GM12878 (cell line): ENCODE measurements around the gene SGPP2. TPM values are rescaled to one million over a fixed set of nuclear protein-coding genes. Genes with fewer than 3 reads are reported as not detected.

Source experiments
- ATAC-seq: fragments of 200-7000 bp; cut with Tn5 transposase; 3 replicates; pipeline ENCODE4 v1.9.1; 2020; ENCODE audit warnings: mild to moderate bottlenecking, moderate library complexity
- BruUV-seq: library from RNA; stranded (reverse); fragments of 400-500 nt; replicated peaks from 2 replicates; lab custom pipeline; 2021; lab: Mats Ljungman, UMichigan
- CTCF ChIA-PET: fragments of 300-600 bp; sonication (Branson Sonifier 250); formaldehyde crosslinking; extraction: SDS; loops from one replicate; lab custom pipeline; 2021; ENCODE audit warnings: inconsistent platforms; lab: Yijun Ruan, JAX
- POLR2A ChIA-PET: fragments of 350-600 bp; formaldehyde crosslinking; extraction: SDS; loops from one replicate; lab custom pipeline; 2021; ENCODE audit warnings: inconsistent platforms; lab: Charles Lee
- RAD21 ChIA-PET: fragments of 300-600 bp; sonication (Branson Sonifier 250); formaldehyde crosslinking; loops from one replicate; lab custom pipeline; 2023; ENCODE audit warnings: antibody characterized with exemption; ENCODE audit not compliant: unreplicated experiment; lab: Charles Lee
- SMC1A ChIA-PET: fragments of 300-600 bp; sonication (Branson Sonifier 250); formaldehyde crosslinking; loops from one replicate; lab custom pipeline; 2023; ENCODE audit not compliant: unreplicated experiment, uncharacterized antibody; lab: Charles Lee
- DNase-seq: peaks from one replicate; pipeline ENCODE4 v3.0.0-alpha.2; 2011; ENCODE audit warnings: low read depth, low spot score
- FAIRE-seq: peaks from 3 replicates; lab custom pipeline; 2011; peaks lifted over from hg19 to GRCh38; lab: Jason Lieb, UNC
- H2AFZ ChIP-seq: 2 replicates; pipeline ENCODE4 v1.6.0; 2011; ENCODE audit warnings: low read depth, low read length, control low read depth; ENCODE audit not compliant: control insufficient read depth
- H3K27ac ChIP-seq: 2 replicates; pipeline ENCODE4 v1.5.1; 2011; ENCODE audit warnings: control low read depth; ENCODE audit not compliant: control insufficient read depth, insufficient read depth
- H3K27me3 ChIP-seq, 2 experiments: replicated peaks in 1 of 2; 2 replicates each; pipeline versions ENCODE4 v1.6.0 to v1.6.1; 2011; ENCODE audit warnings: low read length in 1 of 2; ENCODE audit not compliant: control insufficient read depth in 2 of 2, insufficient read depth in 2 of 2
- H3K36me3 ChIP-seq, 2 experiments: 2 replicates each; pipeline ENCODE4 v1.5.1; 2011; ENCODE audit warnings: low read length in 1 of 2; ENCODE audit not compliant: control insufficient read depth in 2 of 2, insufficient read depth in 2 of 2
- H3K4me1 ChIP-seq: 2 replicates; pipeline ENCODE4 v1.6.1; 2011; ENCODE audit warnings: mild to moderate bottlenecking, low read length, moderate library complexity, mixed read lengths; ENCODE audit not compliant: control insufficient read depth, insufficient read depth
- H3K4me2 ChIP-seq: 2 replicates; pipeline ENCODE4 v1.6.0; 2011; ENCODE audit warnings: control low read depth; ENCODE audit not compliant: control insufficient read depth, insufficient read depth
- H3K4me3 ChIP-seq: fragments of 200-600 bp; sonication (generic); 2 replicates; pipeline ENCODE4 v1.5.1; 2016
- H3K79me2 ChIP-seq: 2 replicates; pipeline ENCODE4 v1.6.0; 2011; ENCODE audit warnings: low read length; ENCODE audit not compliant: control insufficient read depth, insufficient read depth
- H3K9ac ChIP-seq: 2 replicates; pipeline ENCODE4 v1.8.0; 2011; ENCODE audit warnings: low read length, control low read depth, mixed read lengths; ENCODE audit not compliant: control insufficient read depth, insufficient read depth
- H3K9me3 ChIP-seq: replicated peaks from 3 replicates; pipeline ENCODE4 v1.5.1; 2011; ENCODE audit warnings: mild to moderate bottlenecking, low read length; ENCODE audit not compliant: control insufficient read depth, insufficient read depth
- H4K20me1 ChIP-seq: 2 replicates; pipeline ENCODE4 v1.6.0; 2011; ENCODE audit not compliant: control insufficient read depth, insufficient read depth
- EP300 ChIP-seq, 2 experiments: fragments of 150-350 bp in 1 of 2; IDR thresholded peaks; 2 replicates each; pipeline ENCODE4 v1.6.1; 2011 to 2012; ENCODE audit warnings: low read depth in 2 of 2, low read length in 2 of 2, borderline replicate concordance in 1 of 2, improper control_type of control experiment in 1 of 2, inconsistent platforms in 1 of 2; ENCODE audit not compliant: control insufficient read depth in 1 of 2
- FOXK2 ChIP-seq: fragments of 450-650 bp; IDR thresholded peaks from 2 replicates; pipeline ENCODE4 v1.6.1; 2017; ENCODE audit warnings: mild to moderate bottlenecking, moderate library complexity
- IRF4 ChIP-seq: IDR thresholded peaks from 2 replicates; pipeline ENCODE4 v1.6.1; 2011; ENCODE audit warnings: low read depth, low read length
- NR2C1 ChIP-seq: fragments of 450-650 bp; IDR thresholded peaks from 2 replicates; pipeline ENCODE4 v1.6.1; 2017; ENCODE audit warnings: antibody characterized with exemption, mild to moderate bottlenecking, moderate library complexity
- RCOR1 ChIP-seq: conservative IDR thresholded peaks from 2 replicates; pipeline ENCODE4 v1.6.1; 2012; ENCODE audit warnings: low read depth, low read length, improper control_type of control experiment
- SUZ12 ChIP-seq: fragments of 200-600 bp; sonication (generic); IDR thresholded peaks from one replicate; pipeline ENCODE4 v1.6.1; 2018; ENCODE audit warnings: antibody characterized with exemption, mild to moderate bottlenecking; ENCODE audit not compliant: unreplicated experiment
- TAF1 ChIP-seq: IDR thresholded peaks from 2 replicates; pipeline ENCODE4 v1.6.1; 2011; ENCODE audit warnings: mild to moderate bottlenecking, low read depth, low read length, borderline replicate concordance
- ZNF217 ChIP-seq: fragments of 450-650 bp; IDR thresholded peaks from 2 replicates; pipeline ENCODE4 v1.6.1; 2017; ENCODE audit warnings: antibody characterized with exemption, mild to moderate bottlenecking
- ZNF274 ChIP-seq: IDR thresholded peaks from one replicate; pipeline ENCODE4 v1.8.0; 2011; ENCODE audit not compliant: insufficient read length, insufficient read depth
- in situ Hi-C: fragments of 300-500 bp; cut with MboI; formaldehyde crosslinking; loops from 9 replicates; pipeline ENCODE4 v1.14.3; 2018; ENCODE audit warnings: mixed read lengths
- intact Hi-C: fragments of 100-400 bp; cut with micrococcal nuclease; formaldehyde crosslinking; loops from one replicate; pipeline ENCODE4 v1.14.2; 2022; ENCODE audit not compliant: unreplicated experiment
- polyA plus RNA-seq, 11 experiments: library from polyadenylated mRNA; depleted of rRNA in 4 of 11; unstranded in 6 of 11; stranded (reverse) in 5 of 11; fragments of >200 nt; fragmentation: Nextera tagmentation in 4 of 11; fragmentation: Illumina TruSeq in 1 of 11; extraction: Ambion mirVana in 4 of 11; extraction: Trizol in 1 of 11; gene quantifications; 1 replicate in 1 of 11; 2 replicates in 10 of 11; pipeline versions ENCODE4 v1.2.1 to v1.2.3, GENCODE V29; 2011 to 2016; ENCODE audit warnings: inconsistent platforms in 2 of 11, missing spikeins in 2 of 11, low read depth in 1 of 11
- total RNA-seq, 4 experiments: library from RNA; depleted of rRNA in 3 of 4; stranded (reverse); fragments of >200 nt in 3 of 4; fragmentation: Illumina TruSeq in 1 of 4; extraction: Trizol in 1 of 4; gene quantifications; 2 replicates each; pipeline versions ENCODE4 v1.2.1 to v1.2.3, GENCODE V29; 2013 to 2021
- TF ChIP-seq, protein P1 (sequence below): IDR thresholded peaks from 2 replicates; pipeline ENCODE4 v1.6.1; 2012; ENCODE audit warnings: low read depth, low read length, improper control_type of control experiment
- TF ChIP-seq, protein P2 (sequence below): fragments of 150-350 bp; IDR thresholded peaks from 2 replicates; pipeline ENCODE4 v1.6.1; 2016; ENCODE audit warnings: low read depth, low read length
- TF ChIP-seq, protein P3 (sequence below): fragments of 450-650 bp; IDR thresholded peaks from 2 replicates; pipeline ENCODE4 v1.6.1; 2016; ENCODE audit warnings: mild to moderate bottlenecking

The SGPP2 gene
- total and polyA plus RNA-seq, 10 of the 15 experiments (the other 5 are each of a cell fraction or from before 2014, with no cell fraction given), result 3.5 to 84.9 (median 13.1) TPM

DNA sequence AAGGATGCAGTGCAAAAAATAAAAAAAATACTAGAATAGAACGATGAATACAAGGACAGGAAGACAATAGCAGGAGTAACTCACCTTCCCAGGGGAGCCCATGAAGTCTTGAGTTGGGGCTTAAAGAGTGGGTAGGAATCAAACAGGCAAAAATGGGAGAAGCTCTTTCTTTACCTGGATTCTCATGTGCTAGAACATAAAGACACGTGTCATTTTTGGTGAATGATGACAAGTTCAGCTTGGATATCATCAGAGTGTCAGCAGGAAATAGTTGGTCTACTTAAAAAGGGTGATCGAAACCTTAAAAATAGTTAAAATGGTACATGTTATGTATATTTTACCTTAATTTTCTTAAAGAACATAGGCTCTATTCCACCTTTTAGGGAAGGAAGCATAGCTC is 5.7 kb downstream of the SGPP2 start (continued):
- TF ChIP-seq IRF4, result no peak

DNA sequence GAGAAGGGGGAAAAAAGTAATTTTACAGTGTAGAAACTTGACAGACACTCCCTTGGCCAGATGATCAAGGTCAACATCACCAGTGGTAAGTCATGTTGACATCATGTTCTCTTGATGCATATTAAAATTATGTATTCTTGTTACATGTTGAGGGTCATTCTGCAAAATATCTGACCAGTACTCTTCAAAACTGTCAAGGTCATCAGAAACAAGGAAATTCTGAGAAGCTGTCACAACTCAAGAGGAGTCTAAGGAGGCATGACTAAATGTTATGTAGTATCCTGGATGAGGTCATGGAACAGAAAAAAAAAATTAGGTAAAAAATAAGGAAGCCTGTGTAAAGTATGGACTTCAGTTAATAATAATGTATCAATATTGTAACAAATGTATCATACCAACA is 6.3 kb downstream of the SGPP2 start:
- intact Hi-C loops, result no loop called here
- Histone ChIP-seq H3K4me3 (no peak overlapping the region), H4K20me1 (no peaks in the 10 kb centered on the region), H3K27me3 (no peaks in the 10 kb centered on the region), H3K79me2 (peaks cover 75% of the 10 kb centered on the region), H3K27ac (no peak overlapping the region), H3K4me1 (peaks cover 46% of the 10 kb centered on the region), H3K9me3 (peaks cover 8% of the 10 kb centered on the region), H3K4me2 (no peak overlapping the region), H3K9ac (no peak overlapping the region), H2AFZ (no peak overlapping the region), H3K36me3 (no peaks in the 10 kb centered on the region)
- SMC1A ChIA-PET, result interaction anchor here (1.0 to 5.4 kb wide), 5 partner anchors 8 to 110 kb away, joined by 3 to 47 read pairs (median 7); partner anchors contain the start of gene SGPP2
- FAIRE-seq, result no peak
- TF ChIP-seq SUZ12 (no peak), FOXK2 (no peak), NR2C1 (no peak), TAF1 (no peak), RCOR1 (no peak), ZNF274 (no peak), ZNF217 (no peak), EP300 (IDR thresholded peaks at IDR 0.05; ENCODE audit: borderline replicate concordance in 1 of 2, control insufficient read depth in 1 of 2, low read depth in 2 of 2, low read length in 2 of 2) (no peak)
- TF ChIP-seq, protein P1, sequence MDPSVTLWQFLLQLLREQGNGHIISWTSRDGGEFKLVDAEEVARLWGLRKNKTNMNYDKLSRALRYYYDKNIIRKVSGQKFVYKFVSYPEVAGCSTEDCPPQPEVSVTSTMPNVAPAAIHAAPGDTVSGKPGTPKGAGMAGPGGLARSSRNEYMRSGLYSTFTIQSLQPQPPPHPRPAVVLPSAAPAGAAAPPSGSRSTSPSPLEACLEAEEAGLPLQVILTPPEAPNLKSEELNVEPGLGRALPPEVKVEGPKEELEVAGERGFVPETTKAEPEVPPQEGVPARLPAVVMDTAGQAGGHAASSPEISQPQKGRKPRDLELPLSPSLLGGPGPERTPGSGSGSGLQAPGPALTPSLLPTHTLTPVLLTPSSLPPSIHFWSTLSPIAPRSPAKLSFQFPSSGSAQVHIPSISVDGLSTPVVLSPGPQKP, result no peak
- TF ChIP-seq, protein P2, sequence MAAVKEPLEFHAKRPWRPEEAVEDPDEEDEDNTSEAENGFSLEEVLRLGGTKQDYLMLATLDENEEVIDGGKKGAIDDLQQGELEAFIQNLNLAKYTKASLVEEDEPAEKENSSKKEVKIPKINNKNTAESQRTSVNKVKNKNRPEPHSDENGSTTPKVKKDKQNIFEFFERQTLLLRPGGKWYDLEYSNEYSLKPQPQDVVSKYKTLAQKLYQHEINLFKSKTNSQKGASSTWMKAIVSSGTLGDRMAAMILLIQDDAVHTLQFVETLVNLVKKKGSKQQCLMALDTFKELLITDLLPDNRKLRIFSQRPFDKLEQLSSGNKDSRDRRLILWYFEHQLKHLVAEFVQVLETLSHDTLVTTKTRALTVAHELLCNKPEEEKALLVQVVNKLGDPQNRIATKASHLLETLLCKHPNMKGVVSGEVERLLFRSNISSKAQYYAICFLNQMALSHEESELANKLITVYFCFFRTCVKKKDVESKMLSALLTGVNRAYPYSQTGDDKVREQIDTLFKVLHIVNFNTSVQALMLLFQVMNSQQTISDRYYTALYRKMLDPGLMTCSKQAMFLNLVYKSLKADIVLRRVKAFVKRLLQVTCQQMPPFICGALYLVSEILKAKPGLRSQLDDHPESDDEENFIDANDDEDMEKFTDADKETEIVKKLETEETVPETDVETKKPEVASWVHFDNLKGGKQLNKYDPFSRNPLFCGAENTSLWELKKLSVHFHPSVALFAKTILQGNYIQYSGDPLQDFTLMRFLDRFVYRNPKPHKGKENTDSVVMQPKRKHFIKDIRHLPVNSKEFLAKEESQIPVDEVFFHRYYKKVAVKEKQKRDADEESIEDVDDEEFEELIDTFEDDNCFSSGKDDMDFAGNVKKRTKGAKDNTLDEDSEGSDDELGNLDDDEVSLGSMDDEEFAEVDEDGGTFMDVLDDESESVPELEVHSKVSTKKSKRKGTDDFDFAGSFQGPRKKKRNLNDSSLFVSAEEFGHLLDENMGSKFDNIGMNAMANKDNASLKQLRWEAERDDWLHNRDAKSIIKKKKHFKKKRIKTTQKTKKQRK, result no peak
- TF ChIP-seq, protein P3, sequence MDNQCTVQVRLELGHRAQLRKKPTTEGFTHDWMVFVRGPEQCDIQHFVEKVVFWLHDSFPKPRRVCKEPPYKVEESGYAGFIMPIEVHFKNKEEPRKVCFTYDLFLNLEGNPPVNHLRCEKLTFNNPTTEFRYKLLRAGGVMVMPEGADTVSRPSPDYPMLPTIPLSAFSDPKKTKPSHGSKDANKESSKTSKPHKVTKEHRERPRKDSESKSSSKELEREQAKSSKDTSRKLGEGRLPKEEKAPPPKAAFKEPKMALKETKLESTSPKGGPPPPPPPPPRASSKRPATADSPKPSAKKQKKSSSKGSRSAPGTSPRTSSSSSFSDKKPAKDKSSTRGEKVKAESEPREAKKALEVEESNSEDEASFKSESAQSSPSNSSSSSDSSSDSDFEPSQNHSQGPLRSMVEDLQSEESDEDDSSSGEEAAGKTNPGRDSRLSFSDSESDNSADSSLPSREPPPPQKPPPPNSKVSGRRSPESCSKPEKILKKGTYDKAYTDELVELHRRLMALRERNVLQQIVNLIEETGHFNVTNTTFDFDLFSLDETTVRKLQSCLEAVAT, result no peak
- CTCF ChIA-PET, result interaction anchor here (4.1 kb wide), 1 partner anchor 112 kb away, joined by 24 read pairs; a partner anchor contains a TSS
- no peak for ATAC-seq
- in situ Hi-C loops, result no loop called here
- DNase-seq, result no peak
- POLR2A ChIA-PET, result no interaction called here
- RAD21 ChIA-PET, result interaction anchor here (0.9 to 1.1 kb wide), 3 partner anchors 9 to 112 kb away, joined by 3 read pairs; no protein-coding TSS in a partner anchor
- no TSS peak for BruUV-seq
